Type B pancreatic cell (in vitro differentiated cells): ENCODE data around the gene ACVR1B. TPM values are rescaled to one million over a fixed set of nuclear protein-coding genes. Genes with fewer than 3 reads are reported as not detected.
A peak's percentile ranks its signal among the peaks of the same experiment; 100 is the strongest.

Experiments used
- DNase-seq: peaks from one replicate; pipeline ENCODE4 v3.0.0; 2021; ENCODE audit warnings: mixed read lengths; ENCODE audit not compliant: unreplicated experiment; ENCODE audit errors: extremely low spot score
- H3K27ac Mint-ChIP-seq: 2 replicates; pipeline ENCODE4 v1.8.0; 2021; ENCODE audit warnings: mild to moderate bottlenecking, mixed read lengths
- H3K27me3 Mint-ChIP-seq: 2 replicates; pipeline ENCODE4 v1.8.0; 2021; ENCODE audit warnings: mixed read lengths
- H3K36me3 Mint-ChIP-seq: 2 replicates; pipeline ENCODE4 v1.8.0; 2021; ENCODE audit warnings: mixed read lengths
- H3K4me1 Mint-ChIP-seq: one replicate; pipeline ENCODE4 v1.8.0; 2021; ENCODE audit warnings: mixed read lengths; ENCODE audit not compliant: unreplicated experiment
- H3K4me3 Mint-ChIP-seq: 2 replicates; pipeline ENCODE4 v1.8.0; 2021; ENCODE audit warnings: mild to moderate bottlenecking, mixed read lengths
- H3K9me3 Mint-ChIP-seq: 2 replicates; pipeline ENCODE4 v1.8.0; 2021; ENCODE audit warnings: mixed read lengths
- CTCF ChIP-seq: fragments of 200-600 bp; sonication (generic); conservative IDR thresholded peaks from 2 replicates; pipeline ENCODE4 v1.5.0; 2021; ENCODE audit warnings: antibody characterized with exemption, mild to moderate bottlenecking
- total RNA-seq: library from RNA; stranded (reverse); gene quantifications from 2 replicates; pipeline ENCODE4 v1.2.1, GENCODE V29; 2021; ENCODE audit warnings: low replicate concordance

The ACVR1B gene
- total RNA-seq, 1 donor from 2014 or later: 36.1 TPM

DNA sequence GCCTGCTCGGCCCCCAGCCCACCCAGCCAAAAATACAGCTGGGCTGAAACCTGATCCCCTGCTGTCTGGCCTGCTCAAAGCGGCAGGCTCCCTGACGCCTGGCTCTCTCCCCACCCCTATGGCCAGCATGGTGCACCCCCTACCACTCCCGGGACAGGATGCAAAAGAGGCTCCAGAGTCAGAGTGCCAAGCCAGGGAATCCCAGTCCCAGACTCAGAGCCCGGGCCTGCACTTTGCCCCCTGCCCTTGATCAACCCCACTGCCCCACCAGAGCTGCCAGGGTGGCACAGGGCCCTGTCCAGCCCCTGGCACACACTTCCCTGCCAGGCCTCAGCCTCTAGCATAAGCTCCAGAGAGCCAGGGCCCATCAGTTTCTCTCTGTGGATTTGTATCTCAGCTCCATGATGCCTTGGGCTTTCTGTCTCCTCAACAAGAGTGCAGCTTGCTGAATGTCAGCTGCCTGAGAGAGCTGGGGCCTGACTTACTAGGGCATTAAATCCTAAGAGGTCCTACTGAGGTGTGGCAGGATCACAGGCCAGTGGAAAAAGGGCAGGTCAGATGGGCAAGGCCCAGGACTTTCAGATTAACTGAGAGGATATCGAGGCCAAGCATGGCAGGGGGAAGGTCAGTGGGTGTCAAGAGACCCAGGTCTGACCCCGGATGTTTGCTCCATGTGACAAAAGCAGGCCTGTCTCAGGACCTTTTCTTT lies 30.3 kb upstream of the ACVR1B start:
- no peak for TF ChIP-seq CTCF
- Mint-ChIP-seq H3K36me3 (no peaks in the 10 kb centered on the region), H3K4me1 (peaks cover 38% of the 10 kb centered on the region), H3K4me3 (no peak overlapping the region), H3K9me3 (no peaks in the 10 kb centered on the region), H3K27ac (no peak overlapping the region), H3K27me3 (no peaks in the 10 kb centered on the region)
- DNase-seq: no peak

- Mint-ChIP-seq H3K27ac (no peak overlapping the region), H3K4me1 (peaks cover 41% of the 10 kb centered on the region), H3K36me3 (no peaks in the 10 kb centered on the region), H3K4me3 (no peak overlapping the region), H3K27me3 (no peaks in the 10 kb centered on the region), H3K9me3 (no peaks in the 10 kb centered on the region)
- no peak for DNase-seq
- TF ChIP-seq CTCF: no peak
Measured at GRCh38 chr12:51922146-51922545, 29.4 kb upstream of the ACVR1B start.

GRCh38 chr12:51922762-51923505 lies 28.6 kb upstream of the ACVR1B start:
- no peak for TF ChIP-seq CTCF
- no peak for DNase-seq
- peak overlapping the region; percentile 58 for H3K27ac Mint-ChIP-seq
- peaks cover 33% of the 10 kb centered on the region for H3K4me1 Mint-ChIP-seq
- no peak overlapping the region for H3K4me3 Mint-ChIP-seq
- no peaks in the 10 kb centered on the region for H3K36me3 Mint-ChIP-seq
- H3K27me3 Mint-ChIP-seq: no peaks in the 10 kb centered on the region
- no peaks in the 10 kb centered on the region for H3K9me3 Mint-ChIP-seq

DNA sequence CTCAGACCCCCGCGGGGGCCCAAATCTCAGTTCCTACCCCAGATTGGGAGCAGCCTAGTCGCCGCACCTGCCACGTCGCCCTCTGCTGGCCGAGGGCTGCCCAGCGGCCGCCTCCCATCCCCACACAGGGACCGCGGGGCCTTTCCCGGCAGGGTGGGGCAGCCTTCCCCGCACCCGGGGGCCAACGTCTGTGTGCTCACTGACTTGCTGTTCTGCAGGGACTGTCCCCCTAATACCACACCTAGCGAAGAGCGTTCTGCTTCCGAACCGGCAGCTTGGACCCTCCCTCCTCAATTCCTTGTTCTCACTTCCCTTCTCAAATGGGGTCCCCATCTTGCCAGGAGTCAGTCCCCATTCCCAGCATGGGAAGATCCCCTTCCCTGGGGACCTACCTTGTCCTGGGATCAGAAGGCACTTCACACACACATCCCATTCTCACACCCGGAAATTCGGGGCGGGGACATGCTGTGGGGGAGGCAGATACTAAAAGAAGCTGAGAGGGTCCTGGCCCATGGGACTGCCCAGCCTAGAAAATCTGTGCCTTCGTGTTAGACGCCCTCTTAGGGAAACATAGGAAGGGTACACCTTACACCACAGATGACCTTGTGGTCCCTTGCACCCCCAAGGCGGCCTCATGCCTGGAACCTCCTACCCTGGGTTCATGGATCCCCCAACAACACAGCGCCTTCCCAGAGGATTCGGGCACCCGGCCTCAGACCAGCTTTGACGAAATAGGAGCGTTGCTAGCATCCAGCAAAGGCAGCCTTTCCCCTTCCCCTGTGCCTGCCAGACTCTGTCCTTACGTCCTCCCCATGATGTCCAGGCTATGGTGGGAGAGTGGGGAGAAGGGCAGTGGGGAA lies 27.8 kb upstream of the ACVR1B start:
- H3K27me3 Mint-ChIP-seq: no peaks in the 10 kb centered on the region
- H3K4me1 Mint-ChIP-seq: peaks cover 28% of the 10 kb centered on the region
- no peaks in the 10 kb centered on the region for H3K36me3 Mint-ChIP-seq
- no peaks in the 10 kb centered on the region for H3K9me3 Mint-ChIP-seq
- H3K27ac Mint-ChIP-seq: no peak overlapping the region
- DNase-seq: no peak
- no peak overlapping the region for H3K4me3 Mint-ChIP-seq
- TF ChIP-seq CTCF: peak; percentile 82

DNA sequence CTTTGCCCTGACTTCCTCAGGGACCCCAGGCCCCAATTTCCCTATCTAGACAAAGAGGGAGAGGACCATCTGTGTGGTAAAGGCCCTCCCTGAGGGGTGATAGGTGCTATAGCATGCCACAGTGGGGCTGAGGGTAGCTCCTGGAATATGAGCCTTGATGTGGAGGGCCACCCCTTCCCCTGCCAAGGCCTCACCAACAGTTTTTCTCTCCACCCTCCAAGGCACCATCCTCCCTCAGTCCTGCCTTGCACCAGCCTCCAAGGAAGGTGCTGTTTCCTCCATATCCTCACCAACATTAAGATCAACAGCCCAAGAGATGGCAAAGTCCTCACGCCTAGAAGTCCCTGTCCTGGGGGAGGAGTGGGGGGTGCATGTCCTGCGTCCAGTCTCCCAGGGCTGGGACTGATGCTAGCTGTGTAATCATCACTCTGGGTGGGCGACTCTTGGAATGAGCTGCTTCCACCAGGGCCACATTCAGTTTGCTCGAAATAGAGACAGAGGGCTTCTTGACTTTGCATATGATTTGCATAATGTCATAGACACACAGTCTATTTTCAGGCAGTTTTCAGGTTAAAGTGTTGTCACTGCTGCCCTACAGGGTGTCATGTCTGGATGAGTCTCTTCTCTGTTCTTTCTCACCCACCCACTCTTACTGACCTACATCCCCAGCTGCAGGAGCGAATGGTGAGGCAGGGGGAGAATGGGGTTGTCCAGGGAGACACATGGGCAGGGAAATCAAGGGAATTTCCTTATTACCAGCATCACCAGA lies 26.8 kb upstream of the ACVR1B start:
- H3K4me3 Mint-ChIP-seq: no peak overlapping the region
- no peaks in the 10 kb centered on the region for H3K9me3 Mint-ChIP-seq
- no peak for DNase-seq
- H3K4me1 Mint-ChIP-seq: peaks cover 28% of the 10 kb centered on the region
- no peaks in the 10 kb centered on the region for H3K36me3 Mint-ChIP-seq
- H3K27ac Mint-ChIP-seq: peak overlapping the region; percentile 43
- no peak for TF ChIP-seq CTCF
- no peaks in the 10 kb centered on the region for H3K27me3 Mint-ChIP-seq
